Common myeloid progenitor, CD34-positive (primary cell): Measurements from ENCODE around the gene C9orf43.
A peak's percentile ranks its signal among the peaks of the same experiment; 100 is the strongest.

Experiments used
- CTCF ChIA-PET: fragments of 350-600 bp; sonication (Branson Sonifier 250); formaldehyde crosslinking; loops from one replicate; lab custom pipeline; 2021; ENCODE audit warnings: antibody characterized with exemption; lab: Charles Lee
- POLR2A ChIA-PET: fragments of 350-600 bp; sonication (Branson Sonifier 250); formaldehyde crosslinking; loops from one replicate; lab custom pipeline; 2021; ENCODE audit warnings: antibody characterized with exemption; lab: Charles Lee
- DNase-seq, 3 donors: peaks; one replicate each; pipeline versions ENCODE4 v3.0.0 to v3.0.0-alpha.2; 2013
- H3K27ac ChIP-seq, 2 experiments: 1 replicate in 1 of 2; 2 replicates in 1 of 2; pipeline ENCODE4 v1.7.0; 2013; ENCODE audit warnings: inconsistent platforms in 2 of 2, low read length in 2 of 2, mild to moderate bottlenecking in 2 of 2, low read depth in 1 of 2, moderate library complexity in 1 of 2; ENCODE audit not compliant: severe bottlenecking in 2 of 2, insufficient read depth in 1 of 2, poor library complexity in 1 of 2
- H3K27me3 ChIP-seq, 5 experiments: replicated peaks in 2 of 5; 1 replicate in 3 of 5; 2 replicates in 2 of 5; pipeline versions ENCODE4 v1.6.1 to v1.7.0; 2013; ENCODE audit warnings: low read length in 4 of 5, mild to moderate bottlenecking in 2 of 5, moderate library complexity in 2 of 5, inconsistent platforms in 1 of 5; ENCODE audit not compliant: insufficient read depth in 5 of 5, control insufficient read depth in 4 of 5
- H3K36me3 ChIP-seq, 4 experiments: 1 replicate in 2 of 4; 2 replicates in 2 of 4; pipeline versions ENCODE4 v1.6.1 to v1.7.0; 2013; ENCODE audit warnings: low read length in 3 of 4, control low read depth in 1 of 4, mild to moderate bottlenecking in 1 of 4; ENCODE audit not compliant: control insufficient read depth in 4 of 4, insufficient read depth in 4 of 4
- H3K4me1 ChIP-seq, 4 experiments: 1 replicate in 3 of 4; 2 replicates in 1 of 4; pipeline versions ENCODE4 v1.6.1 to v1.7.1; 2013; ENCODE audit warnings: low read length in 3 of 4, mild to moderate bottlenecking in 3 of 4, control low read depth in 1 of 4, inconsistent platforms in 1 of 4, moderate library complexity in 1 of 4; ENCODE audit not compliant: control insufficient read depth in 4 of 4, insufficient read depth in 4 of 4; ENCODE audit errors: control extremely low read depth in 1 of 4
- H3K4me3 ChIP-seq, 7 experiments: 1 replicate in 4 of 7; 2 replicates in 3 of 7; pipeline versions ENCODE4 v1.5.1 to v1.7.0; 2013; ENCODE audit warnings: mild to moderate bottlenecking in 7 of 7, low read length in 6 of 7, moderate library complexity in 6 of 7, inconsistent platforms in 2 of 7, low read depth in 2 of 7, control low read depth in 1 of 7; ENCODE audit not compliant: insufficient read depth in 4 of 7, control insufficient read depth in 1 of 7; ENCODE audit errors: extremely low read depth in 1 of 7
- H3K9me3 ChIP-seq, 5 experiments: 1 replicate in 4 of 5; 2 replicates in 1 of 5; pipeline versions ENCODE4 v1.6.1 to v1.7.1; 2013; ENCODE audit warnings: low read length in 4 of 5, mild to moderate bottlenecking in 2 of 5, inconsistent platforms in 1 of 5, low read depth in 1 of 5, moderate library complexity in 1 of 5; ENCODE audit not compliant: control insufficient read depth in 4 of 5, insufficient read depth in 2 of 5; ENCODE audit errors: control extremely low read depth in 1 of 5
- WGBS: methylation state at CpG from one replicate; pipeline ENCODE4 v1.1.5; 2013; ENCODE audit not compliant: insufficient coverage; 5-methylcytosine and 5-hydroxymethylcytosine counted together

C9orf43 gene

GRCh38 chr9:113368982-113369854 is 41.3 kb upstream of the C9orf43 start:
- Histone ChIP-seq H3K36me3 (peaks cover 4 to 68% (median 38%) of the 10 kb centered on the region in 4 experiments), H3K4me3 (no peak overlapping the region), H3K27me3 (no peaks in the 10 kb centered on the region), H3K27ac (peak overlapping the region in 1 of 2 experiments; percentile 36), H3K4me1 (peaks cover 0 to 2% (median 0%) of the 10 kb centered on the region in 4 experiments), H3K9me3 (no peaks in the 10 kb centered on the region)
- 96% methylated on average over 10 of the region's 13 CpGs for WGBS
- POLR2A ChIA-PET: no interaction called here
- CTCF ChIA-PET: interaction anchor here (0.6 to 0.8 kb wide), 2 partner anchors 93 to 147 kb away, joined by 3 to 5 read pairs; no protein-coding TSS in a partner anchor
- peak in 2 of 3 donors; percentile 46 to 75 for DNase-seq

- ChIA-PET POLR2A (no interaction called here), CTCF (no interaction called here)
- no peak overlapping the region for H3K27ac ChIP-seq
- no peak for DNase-seq
- H3K4me1 ChIP-seq: peaks cover 0 to 2% (median 0%) of the 10 kb centered on the region in 4 experiments
- WGBS: 94% methylated on average over 8 of the region's 11 CpGs
- no peaks in the 10 kb centered on the region for H3K27me3 ChIP-seq
- peaks cover 4 to 68% (median 42%) of the 10 kb centered on the region in 4 experiments for H3K36me3 ChIP-seq
- no peaks in the 10 kb centered on the region for H3K9me3 ChIP-seq
- H3K4me3 ChIP-seq: no peak overlapping the region
Measured at GRCh38 chr9:113369855-113370140, 40.7 kb upstream of the C9orf43 start.

GRCh38 chr9:113370806-113371325 is 39.7 kb upstream of the C9orf43 start:
- Histone ChIP-seq H3K9me3 (no peaks in the 10 kb centered on the region), H3K27ac (no peak overlapping the region), H3K4me3 (no peak overlapping the region), H3K4me1 (peaks cover 0 to 6% (median 4%) of the 10 kb centered on the region in 4 experiments), H3K36me3 (peaks cover 4 to 65% (median 40%) of the 10 kb centered on the region in 4 experiments), H3K27me3 (no peaks in the 10 kb centered on the region)
- 96% methylated on average over 8 of the region's 8 CpGs for WGBS
- ChIA-PET POLR2A (no interaction called here), CTCF (interaction anchor here (1.3 kb wide), 2 partner anchors 13 to 31 kb away, joined by 4 read pairs; partner anchors contain the start of gene WDR31)
- DNase-seq: no peak

- peaks cover 0 to 10% (median 5%) of the 10 kb centered on the region in 4 experiments for H3K4me1 ChIP-seq
- H3K4me3 ChIP-seq: no peak overlapping the region
- H3K27ac ChIP-seq: no peak overlapping the region
- no peak for DNase-seq
- ChIA-PET POLR2A (no interaction called here), CTCF (interaction anchor here (1.3 to 3.7 kb wide), 3 partner anchors 11 to 22 kb away, joined by 3 to 15 read pairs (median 4); partner anchors contain the start of gene BSPRY)
- WGBS: 100% methylated on average over 4 of the region's 5 CpGs
- no peaks in the 10 kb centered on the region for H3K27me3 ChIP-seq
- H3K9me3 ChIP-seq: no peaks in the 10 kb centered on the region
- H3K36me3 ChIP-seq: peaks cover 4 to 54% (median 36%) of the 10 kb centered on the region in 4 experiments
Measured at GRCh38 chr9:113372059-113372458, 38.5 kb upstream of the C9orf43 start.

- Histone ChIP-seq H3K27ac (no peak overlapping the region), H3K4me3 (no peak overlapping the region), H3K4me1 (peaks cover 0 to 13% (median 7%) of the 10 kb centered on the region in 4 experiments), H3K36me3 (peaks cover 3 to 49% (median 34%) of the 10 kb centered on the region in 4 experiments), H3K27me3 (no peaks in the 10 kb centered on the region), H3K9me3 (no peaks in the 10 kb centered on the region)
- CTCF ChIA-PET: interaction anchor here (0.9 to 3.7 kb wide), 5 partner anchors 15 to 33 kb away, joined by 3 to 15 read pairs (median 4); partner anchors contain the start of genes ALAD and BSPRY
- WGBS: 100% methylated on average over 2 of the region's 3 CpGs
- POLR2A ChIA-PET: no interaction called here
- DNase-seq: no peak
Measured at GRCh38 chr9:113373256-113373655, 37.3 kb upstream of the C9orf43 start.

- no peak for DNase-seq
- Histone ChIP-seq H3K36me3 (peaks cover 3 to 44% (median 32%) of the 10 kb centered on the region in 4 experiments), H3K4me3 (no peak overlapping the region), H3K4me1 (peaks cover 0 to 16% (median 9%) of the 10 kb centered on the region in 4 experiments), H3K27me3 (no peaks in the 10 kb centered on the region), H3K9me3 (no peaks in the 10 kb centered on the region), H3K27ac (no peak overlapping the region)
- whole genome bisulfite sequencing: 94% methylated on average over 24 of the region's 24 CpGs
- ChIA-PET CTCF (interaction anchor here (0.9 to 3.7 kb wide), 4 partner anchors 15 to 32 kb away, joined by 3 to 15 read pairs (median 4); partner anchors contain the start of genes ALAD and BSPRY), POLR2A (no interaction called here)
Measured at GRCh38 chr9:113373676-113374392, 36.7 kb upstream of the C9orf43 start.
